Measurements from ENCODE around the gene TUBB6. TPM values are rescaled to one million over a fixed set of nuclear protein-coding genes. Genes with fewer than 3 reads are reported as not detected.

The TUBB6 gene
- total and polyA plus RNA-seq, 2 of the 13 experiments (the other 11 are each of a cell fraction or from before 2014, with no cell fraction given), result 9.9 to 28.6 TPM

GRCh38 chr18:12315490-12315889 is 7.4 kb downstream of the TUBB6 start:
- H3K27ac ChIP-seq (ENCODE audit: extremely low read length, insufficient read depth, low read length), result no peak overlapping the region
- no peaks in the 10 kb centered on the region for H3K9me3 ChIP-seq (ENCODE audit: low read length)
- no peak overlapping the region for H3K9ac ChIP-seq (ENCODE audit: insufficient read depth, low read depth, low read length)
- in situ Hi-C loops (cut with HindIII; ENCODE audit: extremely low pct_ligation_motif_present, low pct_unique_long_range_greater_than_20kb) (no loop called here), intact Hi-C loops (cut with micrococcal nuclease; ENCODE audit: unreplicated experiment) (no loop called here)
- no peak overlapping the region for H3K4me3 ChIP-seq (replicated peaks in 1 of 3; ENCODE audit: insufficient read depth in 1 of 3, low read depth in 2 of 3, low read length in 3 of 3)
- no peaks in the 10 kb centered on the region for H3K27me3 ChIP-seq (ENCODE audit: control insufficient read depth in 1 of 2, insufficient read depth in 2 of 2, low read length in 2 of 2)
- ATAC-seq, result no peak
- H3K4me1 ChIP-seq (ENCODE audit: insufficient read depth, low read length), result no peaks in the 10 kb centered on the region
- CTCF ChIA-PET (ENCODE audit: low intra/inter-chr PET ratio, low total read pairs), result no interaction called here
- BruUV-seq (replicated peaks), result no TSS peak
- no peaks in the 10 kb centered on the region for H4K20me1 ChIP-seq (ENCODE audit: insufficient read depth, low read length)
- H2AFZ ChIP-seq (ENCODE audit: low read length), result no peak overlapping the region
- no peak overlapping the region for H3K4me2 ChIP-seq (ENCODE audit: low read depth, low read length)
- POLR2A ChIA-PET, result no interaction called here
- 0 out of 5 replicates have a peak, but pooled peaks cover 0 to 5% of the 10 kb centered on the region in 2 experiments for H3K36me3 ChIP-seq (replicated peaks in 1 of 2; ENCODE audit: control insufficient read depth in 1 of 2, insufficient read depth in 2 of 2, low read length in 2 of 2)
- H3K79me2 ChIP-seq (ENCODE audit: insufficient read depth, low read length), result no peaks in the 10 kb centered on the region
- no peak for DNase-seq (ENCODE audit: low spot score)
- TF ChIP-seq SRSF9 (IDR thresholded peaks at IDR 0.05; ENCODE audit: borderline replicate concordance, insufficient read depth, low read depth, low read length, poor library complexity, severe bottlenecking), result no peak
- TF ChIP-seq KAT2B (IDR thresholded peaks at IDR 0.05; ENCODE audit: borderline replicate concordance, low read depth, low read length), result no peak
- TF ChIP-seq ZNF510 (CRISPR knock-in tag; IDR thresholded peaks at IDR 0.05; ENCODE audit: low read depth), result no peak
- TF ChIP-seq SYNCRIP (IDR thresholded peaks at IDR 0.05; ENCODE audit: insufficient read depth, low read depth, low read length), result no peak
- TF ChIP-seq ZNF160 (CRISPR knock-in tag; IDR thresholded peaks at IDR 0.05), result no peak
- no peak for TF ChIP-seq THRA (CRISPR knock-in tag; IDR thresholded peaks at IDR 0.05; ENCODE audit: borderline replicate concordance)
- no peak for TF ChIP-seq HMG20B (CRISPR knock-in tag; conservative IDR thresholded peaks at IDR 0.05)
- no peak for TF ChIP-seq GZF1 (CRISPR knock-in tag; IDR thresholded peaks at IDR 0.05)
- no peak for TF ChIP-seq ZNF343 (CRISPR knock-in tag; IDR thresholded peaks at IDR 0.05)
- no peak for TF ChIP-seq ATF3 (CRISPR knock-in tag; IDR thresholded peaks at IDR 0.05)
- no peak for TF ChIP-seq RXRB (CRISPR knock-in tag; IDR thresholded peaks at IDR 0.05; ENCODE audit: borderline replicate concordance)
- no peak for TF ChIP-seq TSC22D2 (CRISPR knock-in tag; IDR thresholded peaks at IDR 0.05; ENCODE audit: borderline replicate concordance)
- TF ChIP-seq JUNB (CRISPR knock-in tag; IDR thresholded peaks at IDR 0.05; ENCODE audit: borderline replicate concordance), result no peak
- TF ChIP-seq XRCC5 (optimal IDR thresholded peaks at IDR 0.05; ENCODE audit: low read length), result no peak
- TF ChIP-seq ZNF383 (CRISPR knock-in tag; IDR thresholded peaks at IDR 0.05; ENCODE audit: borderline replicate concordance), result no peak
- TF ChIP-seq FOSL1 (CRISPR knock-in tag; IDR thresholded peaks at IDR 0.05; ENCODE audit: borderline replicate concordance), result no peak
- TF ChIP-seq ZNF263 (CRISPR knock-in tag; IDR thresholded peaks at IDR 0.05), result no peak
- FAIRE-seq, result no peak
- WGBS (ENCODE audit: low lambda C conversion rate), result 90% methylated on average over 10 of the region's 10 CpGs

Measured in HepG2 (cell line).